Heart right ventricle (tissue), 16 donors: ENCODE measurements around the gene ASH1L. TPM values are rescaled to one million over a fixed set of nuclear protein-coding genes. Genes with fewer than 3 reads are reported as not detected.

Experiments
- ATAC-seq, 8 donors: fragments of 200-7000 bp; cut with Tn5 transposase; one replicate each; pipeline ENCODE4 v1.9.1; 2020; ENCODE audit warnings: mild to moderate bottlenecking in 8 of 8, moderate library complexity in 8 of 8, moderate number of reproducible peaks in 1 of 8
- DNase-seq, 2 donors: peaks; one replicate each; pipeline ENCODE4 v3.0.0-alpha.2; 2020
- H3K27ac ChIP-seq, 10 donors: fragments of 200-600 bp; sonication (generic) in 2 of 10; one replicate each; pipeline versions ENCODE4 v1.5.0 to v1.8.0; 2020 to 2022; ENCODE audit warnings: mild to moderate bottlenecking in 3 of 10
- H3K27me3 ChIP-seq, 7 donors: fragments of 200-600 bp; one replicate each; pipeline ENCODE4 v1.8.0; 2021 to 2022; ENCODE audit warnings: mild to moderate bottlenecking in 2 of 7
- H3K36me3 ChIP-seq, 9 donors: fragments of 200-600 bp; sonication (generic) in 1 of 9; one replicate each; pipeline versions ENCODE4 v1.5.0 to v1.8.0; 2020 to 2022; ENCODE audit warnings: mild to moderate bottlenecking in 2 of 9
- H3K4me1 ChIP-seq, 9 donors: fragments of 200-600 bp; sonication (generic) in 1 of 9; one replicate each; pipeline versions ENCODE4 v1.5.0 to v1.8.0; 2020 to 2022; ENCODE audit warnings: mild to moderate bottlenecking in 4 of 9
- H3K4me3 ChIP-seq, 10 donors: fragments of 200-600 bp; sonication (generic) in 2 of 10; one replicate each; pipeline versions ENCODE4 v1.5.0 to v1.8.0; 2020 to 2022; ENCODE audit warnings: mild to moderate bottlenecking in 7 of 10, moderate library complexity in 2 of 10
- H3K9me3 ChIP-seq, 11 donors: fragments of 200-600 bp in 10 of 11; sonication (generic) in 2 of 11; one replicate each; pipeline versions ENCODE4 v1.5.0 to v1.8.0; 2013 to 2022; ENCODE audit warnings: mild to moderate bottlenecking in 2 of 11, control low read depth in 1 of 11, moderate library complexity in 1 of 11
- CTCF ChIP-seq, 9 donors: fragments of 200-600 bp; sonication (generic) in 2 of 9; IDR thresholded peaks; one replicate each; pipeline versions ENCODE4 v1.5.0 to v1.8.0; 2021 to 2022; ENCODE audit warnings: antibody characterized with exemption in 9 of 9, mild to moderate bottlenecking in 5 of 9, moderate library complexity in 1 of 9
- WGBS, 2 donors: extraction: QIAGEN DNeasy Blood & Tissue Kit; methylation state at CpG; one replicate each; pipeline ENCODE4 v1.1.7; 2013; ENCODE audit warnings: inconsistent platforms in 1 of 2; 5-methylcytosine and 5-hydroxymethylcytosine counted together
- intact Hi-C, 10 donors: fragments of 100-400 bp; cut with DNase I; formaldehyde crosslinking; loops; one replicate each; pipeline versions ENCODE4 v1.11.1 to v1.14.2; 2022
- microRNA-seq, 2 donors: library from miRNA; unstranded; fragments of <30 nt; microRNA quantifications; one replicate each; pipeline ENCODE4 v1.2.0, GENCODE V29; 2021
- polyA plus RNA-seq, 2 donors: library from polyadenylated mRNA; stranded (reverse); fragments of 200-250 nt; gene quantifications; one replicate each; pipeline ENCODE4 v1.2.3, GENCODE V29; 2013
- total RNA-seq, 10 donors: library from RNA; stranded (reverse); fragmentation: NEBNext Ultra II Directional in 3 of 10; extraction: Animal tissue kit (Norgen Biotek cat#: 25700) in 3 of 10; gene quantifications; one replicate each; pipeline versions ENCODE4 v1.2.1 to v1.2.4, GENCODE V29; 2021 to 2023
- donor health status: Arrhythmogenic right ventricular cardiomyopathy.
- donor health status: ischemic (EF 13 %, LVEDD 7.1; RV severe dilation, severe dysfunction).
- donor health status: healthy with polysubstance abuse.
- donor health status: DM: no; HTN: yes; CAD: no.
- donor health status: DM: no; HTN: no; CAD: no.
- donor health status: ischemic (EF 25% LVEDD 6.9; RV normal size, moderate dysfunction).
- donor health status: ischemic (EF 25% LVEDD 5.7; RV mildly dilated, moderate dysfunction).
- donor health status: healthy.
- donor health status: DM: yes; HTN: yes; CAD: no.
- donor health status: Ischemic cardiomyopathy.
- donor health status: ischemic (EF 35%, LVEDD 5.7; RV mildly dilated, moderate dysfunction).
- donor health status: nonischemic (EF 11% LVEDD 7.7; RV severe dilation, severe dysfunction).
- donor health status: DM: yes; HTN: yes; CAD: no.
- donor health status: PGD.
- donor health status: ischemic (EF 29% LVEDD 5.4; RV normal size, mild dysfunction).
- donor health status: nonischemic (EF 23%, LVEDD 6.1; RV moderate dilation, normal function).

ASH1L gene
- total and polyA plus RNA-seq, 12 donors: 5.1 to 56.8 (median 47.3) TPM

GRCh38 chr1:155287987-155288543, 274.5 kb downstream of the ASH1L start:
- Histone ChIP-seq H3K27me3 (peaks cover 0 to 5% (median 0%) of the 10 kb centered on the region in 7 donors), H3K4me3 (no peak overlapping the region), H3K36me3 (no peaks in the 10 kb centered on the region), H3K9me3 (no peaks in the 10 kb centered on the region), H3K4me1 (no peaks in the 10 kb centered on the region), H3K27ac (no peak overlapping the region)
- ATAC-seq (peak in 1 of 8 donors; percentile 19), DNase-seq (no peak)
- intact Hi-C loops: no loop called here
- TF ChIP-seq CTCF (IDR thresholded peaks at IDR 0.05): no peak
- WGBS, 2 donors: 89 to 92% methylated on average over 21 of the region's 21 CpGs

GRCh38 chr1:155286544-155286943, 276.1 kb downstream of the ASH1L start:
- Histone ChIP-seq H3K4me1 (no peaks in the 10 kb centered on the region), H3K36me3 (no peaks in the 10 kb centered on the region), H3K27ac (no peak overlapping the region), H3K4me3 (no peak overlapping the region), H3K27me3 (peaks cover 0 to 2% (median 0%) of the 10 kb centered on the region in 7 donors), H3K9me3 (no peaks in the 10 kb centered on the region)
- ATAC-seq (no peak), DNase-seq (no peak)
- WGBS, 2 donors: 96 to 98% methylated on average over 2 of the region's 2 CpGs
- intact Hi-C loops: no loop called here
- TF ChIP-seq CTCF (IDR thresholded peaks at IDR 0.05): no peak

- H3K36me3 ChIP-seq: no peaks in the 10 kb centered on the region
- H3K4me3 ChIP-seq: no peak overlapping the region
- H3K27me3 ChIP-seq: peaks cover 0 to 2% (median 0%) of the 10 kb centered on the region in 7 donors
- H3K4me1 ChIP-seq: no peaks in the 10 kb centered on the region
- TF ChIP-seq CTCF (IDR thresholded peaks at IDR 0.05): no peak
- ATAC-seq: no peak
- DNase-seq: no peak
- H3K9me3 ChIP-seq: no peaks in the 10 kb centered on the region
- intact Hi-C loops: no loop called here
- no peak overlapping the region for H3K27ac ChIP-seq
- 92 to 93% methylated on average over 18 of the region's 18 CpGs for WGBS, 2 donors
Observed at GRCh38 chr1:155285631-155286044, 277.0 kb downstream of the ASH1L start.

Small RNA genes within 50 kb of the gene (microRNA-seq; reads per million reads assigned to microRNA genes)
- 0 to 0.60 reads per million in 2 donors for gene MIR555

Other genes with a start within 250 kb of the ASH1L start
- 10 to 100 TPM; 11.4 to 22.8 (median 15.1) TPM for gene RUSC1, start 241.9 kb downstream of the ASH1L start, total RNA-seq
- 10 to 100 TPM; 25.0 to 26.4 TPM for gene RUSC1, start 241.9 kb downstream of the ASH1L start, polyA plus RNA-seq
- gene MSTO1, start 47.4 kb upstream of the ASH1L start, total RNA-seq: 10 to 100 TPM; 14.8 to 20.3 (median 16.8) TPM
- gene MSTO1, start 47.4 kb upstream of the ASH1L start, polyA plus RNA-seq: 10 to 100 TPM; 23.2 TPM
- gene YY1AP1, start 126.0 kb upstream of the ASH1L start, total RNA-seq: 10 to 100 TPM; 61.4 to 85.1 (median 69.5) TPM
- 10 to 100 TPM; 32.3 to 34.7 TPM for gene YY1AP1, start 126.0 kb upstream of the ASH1L start, polyA plus RNA-seq
- 100 to 1,000 TPM in 9 of 10 donors, 10 to 100 TPM in 1; 96.9 to 124 (median 113) TPM for gene DAP3, start 126.3 kb upstream of the ASH1L start, total RNA-seq
- gene DAP3, start 126.3 kb upstream of the ASH1L start, polyA plus RNA-seq: 100 to 1,000 TPM in 1 of 2 donors, 10 to 100 TPM in 1; 82.3 to 141 TPM